ENCODE data around the gene SWT1.

DNA sequence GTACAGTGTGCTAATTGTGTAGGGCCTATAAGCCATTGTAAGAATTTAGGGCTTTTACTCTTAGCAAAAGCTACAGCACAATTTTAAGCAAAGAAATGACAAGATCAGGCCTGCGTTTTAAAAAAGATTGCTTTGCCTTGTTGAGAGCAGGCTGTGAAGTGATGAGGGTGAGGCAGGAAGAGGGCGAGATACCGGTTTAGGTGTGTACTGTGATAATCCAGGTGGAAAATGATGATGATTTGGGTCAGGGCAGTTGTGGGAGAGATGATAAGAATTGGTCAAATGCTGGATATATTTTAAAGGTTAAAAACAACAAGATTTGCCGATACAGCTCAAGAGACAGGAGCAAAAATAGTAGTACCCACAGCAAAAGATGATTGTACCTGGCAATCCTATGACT lies 72.0 kb downstream of the SWT1 start:
- TF ChIP-seq, protein P1, sequence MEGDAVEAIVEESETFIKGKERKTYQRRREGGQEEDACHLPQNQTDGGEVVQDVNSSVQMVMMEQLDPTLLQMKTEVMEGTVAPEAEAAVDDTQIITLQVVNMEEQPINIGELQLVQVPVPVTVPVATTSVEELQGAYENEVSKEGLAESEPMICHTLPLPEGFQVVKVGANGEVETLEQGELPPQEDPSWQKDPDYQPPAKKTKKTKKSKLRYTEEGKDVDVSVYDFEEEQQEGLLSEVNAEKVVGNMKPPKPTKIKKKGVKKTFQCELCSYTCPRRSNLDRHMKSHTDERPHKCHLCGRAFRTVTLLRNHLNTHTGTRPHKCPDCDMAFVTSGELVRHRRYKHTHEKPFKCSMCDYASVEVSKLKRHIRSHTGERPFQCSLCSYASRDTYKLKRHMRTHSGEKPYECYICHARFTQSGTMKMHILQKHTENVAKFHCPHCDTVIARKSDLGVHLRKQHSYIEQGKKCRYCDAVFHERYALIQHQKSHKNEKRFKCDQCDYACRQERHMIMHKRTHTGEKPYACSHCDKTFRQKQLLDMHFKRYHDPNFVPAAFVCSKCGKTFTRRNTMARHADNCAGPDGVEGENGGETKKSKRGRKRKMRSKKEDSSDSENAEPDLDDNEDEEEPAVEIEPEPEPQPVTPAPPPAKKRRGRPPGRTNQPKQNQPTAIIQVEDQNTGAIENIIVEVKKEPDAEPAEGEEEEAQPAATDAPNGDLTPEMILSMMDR (IDR thresholded peaks at IDR 0.05; ENCODE audit: poor library complexity), result no peak
- no peak for TF ChIP-seq EZH2phosphoT487 (IDR thresholded peaks at IDR 0.05; ENCODE audit: low read depth, severe bottlenecking, unreplicated experiment)
- TF ChIP-seq EZH2 (IDR thresholded peaks at IDR 0.05; ENCODE audit: borderline replicate concordance), result no peak
